ENCODE results near the gene CCNG2. TPM values are rescaled to one million over a fixed set of nuclear protein-coding genes. Genes with fewer than 3 reads are reported as not detected.

The CCNG2 gene
- total and polyA plus RNA-seq, 2 of the 13 experiments (the other 11 are each of a cell fraction or from before 2014, with no cell fraction given), result 3.9 to 11.5 TPM

- TF ChIP-seq MLXIP (CRISPR knock-in tag; IDR thresholded peaks at IDR 0.05; ENCODE audit: borderline replicate concordance) (0 out of 2 replicates have a peak, but pooled peaks have one; percentile 49), PATZ1 (CRISPR knock-in tag; IDR thresholded peaks at IDR 0.05) (peak; percentile 81), MAFG (CRISPR knock-in tag; IDR thresholded peaks at IDR 0.05) (no peak), ZNF232 (CRISPR knock-in tag; IDR thresholded peaks at IDR 0.05; ENCODE audit: borderline replicate concordance) (peak; percentile 45; the same call in 1 of the 2 replicates), ZNF496 (CRISPR knock-in tag; IDR thresholded peaks at IDR 0.05; ENCODE audit: insufficient replicate concordance) (no peak), ZNF350 (CRISPR knock-in tag; IDR thresholded peaks at IDR 0.05; ENCODE audit: borderline replicate concordance, low read depth) (peak; percentile 88), ZNF331 (CRISPR knock-in tag; IDR thresholded peaks at IDR 0.05) (peak; percentile 27; the same call in 1 of the 2 replicates), ZNF761 (CRISPR knock-in tag; conservative IDR thresholded peaks at IDR 0.05) (0 out of 2 replicates have a peak, but pooled peaks have one; percentile 21), SMYD3 (CRISPR knock-in tag; IDR thresholded peaks at IDR 0.05) (peak; percentile 90), CHCHD3 (CRISPR knock-in tag; IDR thresholded peaks at IDR 0.05) (peak; percentile 13; the same call in 1 of the 2 replicates), CCDC6 (CRISPR knock-in tag; IDR thresholded peaks at IDR 0.05) (peak; percentile 34; the same call in 1 of the 2 replicates), ZNF367 (CRISPR knock-in tag; IDR thresholded peaks at IDR 0.05; ENCODE audit: borderline replicate concordance) (peak; percentile 100), DMAP1 (CRISPR knock-in tag; IDR thresholded peaks at IDR 0.05) (peak; percentile 98), KMT2B (CRISPR knock-in tag; IDR thresholded peaks at IDR 0.05) (peak; percentile 56; the same call in 1 of the 2 replicates)
- TF ChIP-seq, protein P1, sequence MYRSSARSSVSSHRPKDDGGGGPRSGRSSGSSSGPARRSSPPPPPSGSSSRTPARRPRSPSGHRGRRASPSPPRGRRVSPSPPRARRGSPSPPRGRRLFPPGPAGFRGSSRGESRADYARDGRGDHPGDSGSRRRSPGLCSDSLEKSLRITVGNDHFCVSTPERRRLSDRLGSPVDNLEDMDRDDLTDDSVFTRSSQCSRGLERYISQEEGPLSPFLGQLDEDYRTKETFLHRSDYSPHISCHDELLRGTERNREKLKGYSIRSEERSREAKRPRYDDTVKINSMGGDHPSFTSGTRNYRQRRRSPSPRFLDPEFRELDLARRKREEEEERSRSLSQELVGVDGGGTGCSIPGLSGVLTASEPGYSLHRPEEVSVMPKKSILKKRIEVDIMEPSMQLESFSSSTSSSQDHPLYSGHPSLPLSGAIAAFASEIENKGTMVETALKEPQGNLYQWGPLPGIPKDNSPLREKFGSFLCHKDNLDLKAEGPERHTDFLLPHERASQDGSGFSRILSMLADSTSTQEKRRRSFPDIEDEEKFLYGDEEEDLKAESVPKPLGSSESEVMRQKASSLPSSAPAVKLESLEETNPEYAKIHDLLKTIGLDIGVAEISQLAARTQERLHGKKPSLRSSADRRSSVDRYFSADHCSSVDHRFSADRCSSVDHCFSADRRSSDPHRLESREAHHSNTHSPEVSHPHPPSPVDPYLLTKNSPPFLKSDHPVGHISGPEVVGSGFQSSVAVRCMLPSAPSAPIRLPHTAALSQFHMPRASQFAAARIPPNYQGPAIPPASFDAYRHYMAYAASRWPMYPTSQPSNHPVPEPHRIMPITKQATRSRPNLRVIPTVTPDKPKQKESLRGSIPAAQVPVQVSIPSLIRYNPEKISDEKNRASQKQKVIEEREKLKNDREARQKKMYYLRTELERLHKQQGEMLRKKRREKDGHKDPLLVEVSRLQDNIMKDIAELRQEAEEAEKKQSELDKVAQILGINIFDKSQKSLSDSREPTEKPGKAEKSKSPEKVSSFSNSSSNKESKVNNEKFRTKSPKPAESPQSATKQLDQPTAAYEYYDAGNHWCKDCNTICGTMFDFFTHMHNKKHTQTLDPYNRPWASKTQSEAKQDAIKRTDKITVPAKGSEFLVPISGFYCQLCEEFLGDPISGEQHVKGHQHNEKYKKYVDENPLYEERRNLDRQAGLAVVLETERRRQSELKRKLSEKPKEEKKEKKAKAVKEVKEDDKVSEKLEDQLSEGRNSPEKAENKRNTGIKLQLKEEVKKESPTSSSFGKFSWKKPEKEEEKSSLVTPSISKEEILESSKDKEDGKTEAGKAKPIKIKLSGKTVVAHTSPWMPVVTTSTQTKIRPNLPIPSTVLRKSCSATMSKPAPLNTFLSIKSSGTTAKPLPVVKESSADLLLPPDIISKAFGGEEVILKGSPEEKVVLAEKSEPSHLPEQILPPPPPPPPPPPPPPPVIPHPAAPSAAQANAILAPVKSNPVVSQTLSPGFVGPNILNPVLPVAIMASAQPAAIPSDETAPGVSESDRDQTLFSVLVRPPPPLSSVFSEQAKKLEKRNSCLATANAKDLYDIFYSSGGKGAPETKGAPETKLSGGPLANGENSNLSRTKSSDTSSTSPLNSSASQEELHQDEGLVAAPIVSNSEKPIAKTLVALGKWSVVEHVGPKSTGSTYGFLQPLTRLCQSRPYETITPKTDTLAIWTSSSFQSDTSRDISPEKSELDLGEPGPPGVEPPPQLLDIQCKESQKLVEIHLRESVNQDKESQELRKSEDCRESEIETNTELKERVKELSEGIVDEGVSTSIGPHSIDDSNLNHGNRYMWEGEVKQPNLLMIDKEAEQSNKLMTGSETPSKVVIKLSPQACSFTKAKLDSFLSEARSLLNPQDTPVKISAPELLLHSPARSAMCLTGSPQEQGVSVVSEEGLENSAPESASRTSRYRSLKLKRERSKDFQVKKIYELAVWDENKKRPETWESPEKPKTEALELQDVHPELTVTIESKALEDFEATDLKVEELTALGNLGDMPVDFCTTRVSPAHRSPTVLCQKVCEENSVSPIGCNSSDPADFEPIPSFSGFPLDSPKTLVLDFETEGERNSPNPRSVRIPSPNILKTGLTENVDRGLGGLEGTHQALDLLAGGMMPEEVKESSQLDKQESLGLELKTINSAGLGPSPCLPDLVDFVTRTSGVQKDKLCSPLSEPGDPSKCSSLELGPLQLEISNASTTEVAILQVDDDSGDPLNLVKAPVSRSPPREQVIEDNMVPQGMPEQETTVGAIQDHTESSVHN (CRISPR knock-in tag; IDR thresholded peaks at IDR 0.05), result no peak
Observed at GRCh38 chr4:77156912-77157858, at the start of gene CCNG2 (continued).

Data from HepG2 (cell line).